GM12878 (cell line): ENCODE data around the gene ANO3. TPM values are rescaled to one million over a fixed set of nuclear protein-coding genes. Genes with fewer than 3 reads are reported as not detected.

Experiments used
- ATF7 ChIP-seq: fragments of 450-650 bp; IDR thresholded peaks from 2 replicates; pipeline ENCODE4 v1.6.1; 2016; ENCODE audit warnings: low read depth, mild to moderate bottlenecking
- CHD2 ChIP-seq: IDR thresholded peaks from 2 replicates; pipeline ENCODE4 v1.6.1; 2011; ENCODE audit warnings: low read depth, low read length, improper control_type of control experiment, borderline replicate concordance
- CREB1 ChIP-seq: IDR thresholded peaks from 2 replicates; pipeline ENCODE4 v1.6.1; 2012; ENCODE audit warnings: low read depth, mild to moderate bottlenecking, inconsistent platforms
- EP300 ChIP-seq, 2 experiments: fragments of 150-350 bp in 1 of 2; IDR thresholded peaks; 2 replicates each; pipeline ENCODE4 v1.6.1; 2011 to 2012; ENCODE audit warnings: low read depth in 2 of 2, low read length in 2 of 2, borderline replicate concordance in 1 of 2, improper control_type of control experiment in 1 of 2, inconsistent platforms in 1 of 2; ENCODE audit not compliant: control insufficient read depth in 1 of 2
- FOXM1 ChIP-seq: IDR thresholded peaks from 2 replicates; pipeline ENCODE4 v1.6.1; 2012; ENCODE audit warnings: low read depth, mild to moderate bottlenecking, inconsistent platforms, low read length, moderate library complexity
- IKZF2 ChIP-seq, 2 experiments: fragments of 450-650 bp; IDR thresholded peaks; 2 replicates each; pipeline ENCODE4 v1.6.1; 2017; ENCODE audit warnings: mild to moderate bottlenecking in 2 of 2, moderate library complexity in 2 of 2
- IRF5 ChIP-seq: fragments of 450-650 bp; IDR thresholded peaks from 2 replicates; pipeline ENCODE4 v1.6.1; 2017; ENCODE audit warnings: borderline replicate concordance
- JUNB ChIP-seq: IDR thresholded peaks from 2 replicates; pipeline ENCODE4 v1.6.1; 2016; ENCODE audit warnings: antibody characterized with exemption, mild to moderate bottlenecking
- KAT2A ChIP-seq: conservative IDR thresholded peaks from 2 replicates; pipeline ENCODE4 v1.6.1; 2011; ENCODE audit warnings: low read depth, low read length; ENCODE audit not compliant: control insufficient read depth
- MTA2 ChIP-seq: fragments of 450-650 bp; IDR thresholded peaks from 2 replicates; pipeline ENCODE4 v1.6.1; 2016; ENCODE audit warnings: low read depth, mild to moderate bottlenecking, moderate library complexity
- MYC ChIP-seq: IDR thresholded peaks from 2 replicates; pipeline ENCODE4 v1.6.1; 2011; ENCODE audit warnings: mild to moderate bottlenecking, low read length, moderate library complexity, inconsistent platforms; ENCODE audit not compliant: insufficient read depth, insufficient replicate concordance, insufficient read length, severe bottlenecking
- NFIC ChIP-seq: IDR thresholded peaks from 2 replicates; pipeline ENCODE4 v1.6.1; 2012; ENCODE audit warnings: low read depth, mild to moderate bottlenecking, inconsistent platforms, low read length, moderate library complexity
- POLR2AphosphoS2 ChIP-seq: IDR thresholded peaks from 2 replicates; pipeline ENCODE4 v1.6.1; 2011; ENCODE audit warnings: low read depth, mild to moderate bottlenecking, low read length, improper control_type of control experiment, moderate library complexity
- POLR2AphosphoS5 ChIP-seq: IDR thresholded peaks from 2 replicates; pipeline ENCODE4 v1.6.1; 2011; ENCODE audit warnings: mild to moderate bottlenecking, low read length, inconsistent platforms
- RBBP5 ChIP-seq: fragments of 200-600 bp; sonication (generic); conservative IDR thresholded peaks from 2 replicates; pipeline ENCODE4 v1.6.1; 2016
- RELA ChIP-seq: fragments of 450-650 bp; IDR thresholded peaks from 2 replicates; pipeline ENCODE4 v1.8.0; 2014; ENCODE audit warnings: borderline replicate concordance; ENCODE audit not compliant: partially characterized antibody
- RELB ChIP-seq: fragments of 450-650 bp; IDR thresholded peaks from 2 replicates; pipeline ENCODE4 v1.6.1; 2017; ENCODE audit warnings: low read depth, mild to moderate bottlenecking, moderate library complexity
- REST ChIP-seq: IDR thresholded peaks from 2 replicates; pipeline ENCODE4 v1.6.1; 2012; ENCODE audit warnings: mild to moderate bottlenecking, low read depth, low read length
- SIX5 ChIP-seq: IDR thresholded peaks from 2 replicates; pipeline ENCODE4 v1.6.1; 2011; ENCODE audit warnings: mild to moderate bottlenecking, low read depth, low read length, moderate library complexity; ENCODE audit not compliant: severe bottlenecking
- SMAD1 ChIP-seq: fragments of 450-650 bp; IDR thresholded peaks from 2 replicates; pipeline ENCODE4 v1.6.1; 2018; ENCODE audit warnings: mild to moderate bottlenecking, low read depth; ENCODE audit not compliant: partially characterized antibody
- SMARCA5 ChIP-seq: fragments of 450-650 bp; IDR thresholded peaks from 2 replicates; pipeline ENCODE4 v1.6.1; 2017; ENCODE audit warnings: mild to moderate bottlenecking
- TARDBP ChIP-seq: IDR thresholded peaks from 2 replicates; pipeline ENCODE4 v1.6.1; 2016; ENCODE audit warnings: borderline replicate concordance
- USF2 ChIP-seq: IDR thresholded peaks from 2 replicates; pipeline ENCODE4 v1.6.1; 2011; ENCODE audit warnings: low read depth, low read length, improper control_type of control experiment, borderline replicate concordance
- ZBED1 ChIP-seq: IDR thresholded peaks from 2 replicates; pipeline ENCODE4 v1.6.1; 2016; ENCODE audit warnings: borderline replicate concordance
- ZSCAN29 ChIP-seq: fragments of 450-650 bp; IDR thresholded peaks from 2 replicates; pipeline ENCODE4 v1.6.1; 2017; ENCODE audit warnings: mild to moderate bottlenecking, moderate library complexity
- polyA plus RNA-seq, 11 experiments: library from polyadenylated mRNA; depleted of rRNA in 4 of 11; unstranded in 6 of 11; stranded (reverse) in 5 of 11; fragments of >200 nt; fragmentation: Nextera tagmentation in 4 of 11; fragmentation: Illumina TruSeq in 1 of 11; extraction: Ambion mirVana in 4 of 11; extraction: Trizol in 1 of 11; gene quantifications; 1 replicate in 1 of 11; 2 replicates in 10 of 11; pipeline versions ENCODE4 v1.2.1 to v1.2.3, GENCODE V29; 2011 to 2016; ENCODE audit warnings: inconsistent platforms in 2 of 11, missing spikeins in 2 of 11, low read depth in 1 of 11
- total RNA-seq, 4 experiments: library from RNA; depleted of rRNA in 3 of 4; stranded (reverse); fragments of >200 nt in 3 of 4; fragmentation: Illumina TruSeq in 1 of 4; extraction: Trizol in 1 of 4; gene quantifications; 2 replicates each; pipeline versions ENCODE4 v1.2.1 to v1.2.3, GENCODE V29; 2013 to 2021

The ANO3 gene
- total and polyA plus RNA-seq, 10 of the 15 experiments (the other 5 are each of a cell fraction or from before 2014, with no cell fraction given): 0.13 to 5.9 (median 0.44) TPM

- no peak for TF ChIP-seq ZSCAN29
- no peak for TF ChIP-seq ZBED1
- 0 out of 4 replicates have a peak, but pooled peaks of 1 of the 2 experiments have one; percentile 39 for TF ChIP-seq EP300 (IDR thresholded peaks at IDR 0.05; ENCODE audit: borderline replicate concordance in 1 of 2, control insufficient read depth in 1 of 2, low read depth in 2 of 2, low read length in 2 of 2)
- TF ChIP-seq CHD2: no peak
- TF ChIP-seq SMAD1: no peak
- no peak for TF ChIP-seq RELA
- TF ChIP-seq RELB: no peak; the same call in 1 of the 2 replicates
- TF ChIP-seq IRF5: no peak
- TF ChIP-seq SIX5: no peak
- no peak for TF ChIP-seq USF2
- TF ChIP-seq TARDBP: no peak
- no peak for TF ChIP-seq POLR2AphosphoS2
- TF ChIP-seq JUNB: peak; percentile 70
- TF ChIP-seq RBBP5: no peak
- TF ChIP-seq ATF7: 0 out of 2 replicates have a peak, but pooled peaks have one; percentile 32
- no peak for TF ChIP-seq CREB1
- no peak for TF ChIP-seq KAT2A
- no peak for TF ChIP-seq POLR2AphosphoS5
- TF ChIP-seq FOXM1: no peak
- no peak for TF ChIP-seq REST
- TF ChIP-seq MYC: no peak
- TF ChIP-seq SMARCA5: no peak
- peak; percentile 23; the same call in 1 of the 2 replicates for TF ChIP-seq MTA2
- TF ChIP-seq IKZF2 (IDR thresholded peaks at IDR 0.05): peak in 1 of 2 experiments; percentile 55; a peak in 2 of 4 replicates
- peak; percentile 45; the same call in 1 of the 2 replicates for TF ChIP-seq NFIC
Measured at GRCh38 chr11:26623076-26623659, 291.2 kb downstream of the ANO3 start (continued).
